Gastroesophageal sphincter (tissue), 4 donors: ENCODE measurements around the gene TAB2. TPM values are rescaled to one million over a fixed set of nuclear protein-coding genes. Genes with fewer than 3 reads are reported as not detected.

Experiments
- ATAC-seq: fragments of 150-250 bp; one replicate; pipeline ENCODE4 v1.9.1; 2016; ENCODE audit warnings: mild to moderate bottlenecking, moderate library complexity
- H3K27ac ChIP-seq, 4 donors: fragments of 200-600 bp; sonication (generic) in 3 of 4; 1 replicate in 3 of 4; 2 replicates in 1 of 4; pipeline ENCODE4 v1.5.1; 2016 to 2019
- H3K27me3 ChIP-seq: fragments of 200-600 bp; sonication (generic); one replicate; pipeline ENCODE4 v1.5.1; 2019
- H3K36me3 ChIP-seq, 2 donors: fragments of 200-600 bp; sonication (generic); one replicate each; pipeline ENCODE4 v1.5.1; 2019; ENCODE audit warnings: control low read depth in 1 of 2
- H3K4me1 ChIP-seq, 3 donors: fragments of 200-600 bp; sonication (generic); 1 replicate in 2 of 3; 2 replicates in 1 of 3; pipeline ENCODE4 v1.5.1; 2016 to 2019; ENCODE audit warnings: control low read depth in 2 of 3
- H3K4me3 ChIP-seq, 2 donors: fragments of 200-600 bp; sonication (generic); one replicate each; pipeline ENCODE4 v1.5.1; 2019; ENCODE audit warnings: mild to moderate bottlenecking in 1 of 2, moderate library complexity in 1 of 2
- H3K9me3 ChIP-seq, 3 donors: fragments of 200-600 bp; sonication (generic); one replicate each; pipeline ENCODE4 v1.5.1; 2017 to 2019; ENCODE audit warnings: control low read depth in 2 of 3
- EP300 ChIP-seq: sonication (generic); formaldehyde crosslinking; IDR thresholded peaks from one replicate; pipeline ENCODE4 v1.6.1; 2017; ENCODE audit warnings: antibody characterized with exemption, mild to moderate bottlenecking
- POLR2A ChIP-seq, 2 donors: fragments of 450-650 bp; IDR thresholded peaks; one replicate each; pipeline ENCODE4 v1.6.1; 2017; ENCODE audit warnings: antibody characterized with exemption in 2 of 2, mild to moderate bottlenecking in 2 of 2, moderate library complexity in 1 of 2
- POLR2AphosphoS5 ChIP-seq: sonication (generic); formaldehyde crosslinking; IDR thresholded peaks from one replicate; pipeline ENCODE4 v1.6.1; 2017; ENCODE audit warnings: antibody characterized with exemption
- WGBS, 2 donors: methylation state at CpG; one replicate each; pipeline ENCODE4 v1.1.5; 2018; ENCODE audit warnings: low coverage in 1 of 2; 5-methylcytosine and 5-hydroxymethylcytosine counted together
- total RNA-seq, 4 donors: library from RNA; depleted of rRNA; stranded (reverse); fragments of >200 nt; gene quantifications; one replicate each; pipeline ENCODE4 v1.1.0, GENCODE V29; 2016
- TF ChIP-seq, protein P1 (sequence below), 4 experiments: fragments of 200-600 bp in 2 of 4; fragments of 450-650 bp in 2 of 4; sonication (generic) in 1 of 4; IDR thresholded peaks; one replicate each; pipeline ENCODE4 v1.5.1; 2017 to 2019; ENCODE audit warnings: antibody characterized with exemption in 4 of 4, mild to moderate bottlenecking in 2 of 4, moderate library complexity in 2 of 4

Gene TAB2
- total RNA-seq, 4 donors from 2014 or later = 69.5 to 111 (median 97.0) TPM

DNA sequence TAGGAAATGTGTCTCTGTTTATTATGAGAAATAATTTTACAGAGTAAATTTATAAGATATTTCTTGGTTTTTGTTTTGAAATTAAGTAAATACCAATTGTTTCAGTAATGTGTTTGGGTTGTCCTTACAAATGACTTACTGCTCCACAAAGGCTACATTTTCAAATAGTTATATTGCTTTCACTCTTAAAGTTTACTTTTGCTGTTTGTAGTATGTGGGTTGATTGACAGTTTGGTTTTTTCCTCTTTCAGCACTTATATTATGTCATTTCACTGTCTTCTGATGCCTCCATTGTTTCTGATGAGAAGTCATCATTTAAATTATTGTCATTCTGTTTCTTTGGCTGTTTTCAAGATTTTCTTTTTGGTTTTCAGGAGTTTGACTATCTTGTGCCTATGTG is 47.7 kb downstream of the TAB2 start:
- H3K9me3 ChIP-seq = no peaks in the 10 kb centered on the region
- no peak for ATAC-seq
- TF ChIP-seq, protein P1, sequence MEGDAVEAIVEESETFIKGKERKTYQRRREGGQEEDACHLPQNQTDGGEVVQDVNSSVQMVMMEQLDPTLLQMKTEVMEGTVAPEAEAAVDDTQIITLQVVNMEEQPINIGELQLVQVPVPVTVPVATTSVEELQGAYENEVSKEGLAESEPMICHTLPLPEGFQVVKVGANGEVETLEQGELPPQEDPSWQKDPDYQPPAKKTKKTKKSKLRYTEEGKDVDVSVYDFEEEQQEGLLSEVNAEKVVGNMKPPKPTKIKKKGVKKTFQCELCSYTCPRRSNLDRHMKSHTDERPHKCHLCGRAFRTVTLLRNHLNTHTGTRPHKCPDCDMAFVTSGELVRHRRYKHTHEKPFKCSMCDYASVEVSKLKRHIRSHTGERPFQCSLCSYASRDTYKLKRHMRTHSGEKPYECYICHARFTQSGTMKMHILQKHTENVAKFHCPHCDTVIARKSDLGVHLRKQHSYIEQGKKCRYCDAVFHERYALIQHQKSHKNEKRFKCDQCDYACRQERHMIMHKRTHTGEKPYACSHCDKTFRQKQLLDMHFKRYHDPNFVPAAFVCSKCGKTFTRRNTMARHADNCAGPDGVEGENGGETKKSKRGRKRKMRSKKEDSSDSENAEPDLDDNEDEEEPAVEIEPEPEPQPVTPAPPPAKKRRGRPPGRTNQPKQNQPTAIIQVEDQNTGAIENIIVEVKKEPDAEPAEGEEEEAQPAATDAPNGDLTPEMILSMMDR (IDR thresholded peaks at IDR 0.05) = no peak
- TF ChIP-seq POLR2AphosphoS5 (no peak), POLR2A (IDR thresholded peaks at IDR 0.05) (no peak), EP300 (no peak)
- H3K36me3 ChIP-seq = no peaks in the 10 kb centered on the region
- H3K4me3 ChIP-seq = no peak overlapping the region
- H3K27me3 ChIP-seq = no peaks in the 10 kb centered on the region
- H3K4me1 ChIP-seq = peaks cover 8 to 53% (median 11%) of the 10 kb centered on the region in 3 donors
- H3K27ac ChIP-seq = no peak overlapping the region

DNA sequence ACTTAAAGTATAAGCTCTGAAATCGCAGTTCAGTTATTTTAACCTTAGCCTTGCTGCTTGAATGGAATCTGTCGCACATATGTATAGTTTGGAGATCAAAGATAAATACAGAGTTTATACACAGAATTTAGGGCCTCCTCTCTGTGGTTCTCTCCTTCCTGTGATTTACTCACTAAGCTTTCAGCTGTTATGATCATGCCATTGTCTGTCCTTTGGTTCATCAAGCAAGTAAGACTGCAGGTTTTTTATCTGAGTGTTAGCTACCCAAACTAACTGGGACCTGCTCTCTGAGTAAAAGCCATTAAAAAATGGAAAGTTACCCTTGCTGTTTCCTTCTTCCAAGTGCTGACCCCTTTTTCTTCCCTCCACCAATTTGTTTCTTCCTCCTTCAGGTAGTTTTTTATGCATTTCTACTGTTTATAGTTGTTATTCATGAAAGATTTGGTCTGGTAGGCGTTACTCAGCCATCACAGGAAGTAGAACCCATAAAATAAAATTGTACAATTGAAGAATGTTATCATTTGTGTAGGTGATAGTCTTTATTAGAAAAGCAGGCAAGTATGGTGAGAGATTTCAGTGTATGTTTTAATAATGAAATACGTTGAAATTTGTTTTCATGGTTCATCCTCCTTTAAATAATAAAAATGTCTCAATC is 48.9 kb downstream of the TAB2 start:
- WGBS, 2 donors = 79 to 80% methylated on average over 3 to 4 of the region's 4 CpGs
- TF ChIP-seq EP300 (no peak), POLR2AphosphoS5 (no peak), POLR2A (IDR thresholded peaks at IDR 0.05) (no peak)
- TF ChIP-seq, protein P1 (IDR thresholded peaks at IDR 0.05) = no peak
- no peak for ATAC-seq
- Histone ChIP-seq H3K9me3 (no peaks in the 10 kb centered on the region), H3K4me1 (peaks cover 8 to 45% (median 11%) of the 10 kb centered on the region in 3 donors), H3K36me3 (no peaks in the 10 kb centered on the region), H3K4me3 (no peak overlapping the region), H3K27me3 (no peaks in the 10 kb centered on the region), H3K27ac (no peak overlapping the region)

DNA sequence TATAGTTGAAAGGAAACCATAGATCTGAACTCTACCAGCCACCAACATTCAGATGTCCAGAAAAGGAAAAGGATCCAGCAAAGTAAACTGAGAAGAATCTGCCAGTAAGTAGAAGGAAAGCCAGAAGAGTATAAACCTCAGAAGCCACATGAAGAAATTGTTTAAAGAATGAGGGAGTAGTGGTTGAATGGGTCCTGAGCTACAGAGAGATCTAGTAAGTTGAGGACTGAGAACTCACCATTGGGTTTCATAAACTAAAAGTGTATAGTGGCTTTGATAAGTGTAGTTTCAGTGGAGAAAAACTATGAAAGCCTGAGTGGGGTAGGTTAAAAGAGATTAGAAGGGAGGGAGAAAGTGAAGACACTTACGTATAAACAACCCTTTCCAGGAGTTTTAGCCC is 50.6 kb downstream of the TAB2 start:
- no peaks in the 10 kb centered on the region for H3K27me3 ChIP-seq
- peaks cover 8 to 53% (median 11%) of the 10 kb centered on the region in 3 donors for H3K4me1 ChIP-seq
- H3K27ac ChIP-seq = no peak overlapping the region
- no peaks in the 10 kb centered on the region for H3K9me3 ChIP-seq
- no peak overlapping the region for H3K4me3 ChIP-seq
- WGBS, 2 donors = 80 to 84% methylated on average over 1 of the region's 1 CpG
- H3K36me3 ChIP-seq = no peaks in the 10 kb centered on the region
- no peak for TF ChIP-seq POLR2AphosphoS5
- no peak for TF ChIP-seq POLR2A (IDR thresholded peaks at IDR 0.05)
- TF ChIP-seq, protein P1 (IDR thresholded peaks at IDR 0.05) = no peak
- TF ChIP-seq EP300 = no peak
- no peak for ATAC-seq

DNA sequence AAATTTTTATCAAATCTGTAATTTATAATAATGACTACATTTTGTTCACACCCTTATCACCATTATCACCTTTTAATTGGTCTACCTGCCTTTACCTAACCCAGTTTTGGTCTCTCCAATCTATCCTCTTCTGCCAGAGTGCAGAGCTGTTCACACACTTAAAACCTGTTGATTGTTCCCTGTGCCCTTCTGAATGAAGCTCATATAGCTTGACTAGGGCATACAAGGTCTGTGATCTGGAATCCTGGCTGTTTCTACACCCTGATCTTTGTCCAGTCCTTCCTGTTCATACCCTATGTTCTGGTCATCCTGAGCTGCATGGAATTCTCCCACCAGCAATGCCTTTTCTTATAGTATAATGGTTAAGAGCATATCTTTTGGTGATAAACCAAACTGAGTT is 53.6 kb downstream of the TAB2 start:
- TF ChIP-seq, protein P1 (IDR thresholded peaks at IDR 0.05) = no peak
- no peak for TF ChIP-seq POLR2A (IDR thresholded peaks at IDR 0.05)
- TF ChIP-seq POLR2AphosphoS5 = no peak
- TF ChIP-seq EP300 = no peak
- H3K9me3 ChIP-seq = no peaks in the 10 kb centered on the region
- no peak for ATAC-seq
- no peaks in the 10 kb centered on the region for H3K36me3 ChIP-seq
- no peak overlapping the region for H3K27ac ChIP-seq
- no peak overlapping the region for H3K4me3 ChIP-seq
- no peaks in the 10 kb centered on the region for H3K27me3 ChIP-seq
- peaks cover 0 to 46% (median 3%) of the 10 kb centered on the region in 3 donors for H3K4me1 ChIP-seq

DNA sequence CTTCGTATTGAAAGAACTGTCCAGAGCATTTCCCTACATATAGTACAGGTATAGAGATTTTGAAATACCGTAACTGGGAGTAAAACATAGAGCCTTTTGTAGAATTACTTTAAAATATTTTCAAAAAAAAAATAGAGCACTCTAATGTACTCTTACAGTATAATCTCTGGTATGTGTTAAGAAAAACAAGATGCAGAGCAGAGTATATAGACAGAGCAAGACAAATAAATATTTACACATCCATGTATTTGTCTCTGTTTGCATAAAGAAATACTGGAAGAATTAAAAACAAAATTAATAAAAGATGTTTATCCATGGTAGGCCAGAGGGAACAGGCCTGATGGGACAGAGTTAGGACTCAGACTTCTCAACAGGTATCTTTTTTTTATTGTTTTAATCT is 54.5 kb downstream of the TAB2 start:
- no peak for TF ChIP-seq EP300
- TF ChIP-seq, protein P1 (IDR thresholded peaks at IDR 0.05) = no peak
- no peak for TF ChIP-seq POLR2A (IDR thresholded peaks at IDR 0.05)
- TF ChIP-seq POLR2AphosphoS5 = no peak
- Histone ChIP-seq H3K27me3 (no peaks in the 10 kb centered on the region), H3K9me3 (no peaks in the 10 kb centered on the region), H3K4me3 (no peak overlapping the region), H3K36me3 (no peaks in the 10 kb centered on the region), H3K27ac (no peak overlapping the region), H3K4me1 (peaks cover 0 to 46% (median 3%) of the 10 kb centered on the region in 3 donors)
- no peak for ATAC-seq
- WGBS, 2 donors = 81 to 100% methylated on average over 1 to 2 of the region's 2 CpGs
